GM21447 (cell line): ENCODE results near the gene HABP2.

Experiments
- ATAC-seq: cut with Tn5 transposase; IDR thresholded peaks from one replicate; pipeline ENCODE4 v1.9.1; 2021; ENCODE audit not compliant: unreplicated experiment

Gene HABP2

GRCh38 chr10:113555751-113556150, 2.9 kb downstream of the HABP2 start:
- no peak for ATAC-seq

GRCh38 chr10:113557424-113557862, 4.6 kb downstream of the HABP2 start:
- no peak for ATAC-seq

GRCh38 chr10:113557903-113558321, 5.1 kb downstream of the HABP2 start:
- ATAC-seq: no peak

- ATAC-seq: no peak
Measured at GRCh38 chr10:113560071-113560470, 7.2 kb downstream of the HABP2 start.

GRCh38 chr10:113561214-113561613, 8.4 kb downstream of the HABP2 start:
- no peak for ATAC-seq

- ATAC-seq: no peak
Measured at GRCh38 chr10:113562069-113562468, 9.2 kb downstream of the HABP2 start.

GRCh38 chr10:113562704-113563103, 9.9 kb downstream of the HABP2 start:
- no peak for ATAC-seq

- peak; percentile 98 for ATAC-seq
Measured at GRCh38 chr10:113563306-113564088, 10.6 kb downstream of the HABP2 start.

GRCh38 chr10:113565364-113565763, 12.5 kb downstream of the HABP2 start:
- ATAC-seq: no peak

GRCh38 chr10:113566888-113567287, 14.0 kb downstream of the HABP2 start:
- ATAC-seq: no peak

- no peak for ATAC-seq
Measured at GRCh38 chr10:113569576-113569975, 16.7 kb downstream of the HABP2 start.

GRCh38 chr10:113572520-113573290, 19.9 kb downstream of the HABP2 start:
- no peak for ATAC-seq

- no peak for ATAC-seq
Measured at GRCh38 chr10:113573368-113573767, 20.5 kb downstream of the HABP2 start.

- ATAC-seq: no peak
Measured at GRCh38 chr10:113576852-113577251, 24.0 kb downstream of the HABP2 start.

- ATAC-seq: no peak
Measured at GRCh38 chr10:113578773-113579172, 25.9 kb downstream of the HABP2 start.

GRCh38 chr10:113581092-113581491, 28.2 kb downstream of the HABP2 start:
- ATAC-seq: no peak

- no peak for ATAC-seq
Measured at GRCh38 chr10:113583571-113583970, 30.7 kb downstream of the HABP2 start.

GRCh38 chr10:113585949-113586348, 33.1 kb downstream of the HABP2 start:
- ATAC-seq: no peak

- no peak for ATAC-seq
Measured at GRCh38 chr10:113589201-113589770, 36.4 kb downstream of the HABP2 start.

GRCh38 chr10:113590581-113590980, 37.7 kb downstream of the HABP2 start:
- no peak for ATAC-seq

GRCh38 chr10:113592380-113592779, 39.5 kb downstream of the HABP2 start:
- no peak for ATAC-seq

GRCh38 chr10:113594652-113595051, 41.8 kb downstream of the HABP2 start:
- ATAC-seq: no peak
